ENCODE results near the gene EMP3. TPM values are rescaled to one million over a fixed set of nuclear protein-coding genes. Genes with fewer than 3 reads are reported as not detected.

EMP3 gene
- total RNA-seq, 4 donors from 2014 or later, result 22.2 to 52.5 (median 33.3) TPM

GRCh38 chr19:48340995-48341394 lies 15.6 kb downstream of the EMP3 start:
- WGBS, 2 donors, result 94 to 95% methylated on average over 11 of the region's 11 CpGs

GRCh38 chr19:48341515-48342413 lies 16.4 kb downstream of the EMP3 start:
- H3K27ac ChIP-seq, result no peak overlapping the region
- H3K27me3 ChIP-seq, result no peaks in the 10 kb centered on the region
- 92 to 93% methylated on average over 10 of the region's 10 CpGs for WGBS, 2 donors
- H3K9me3 ChIP-seq, result no peaks in the 10 kb centered on the region
- H3K4me1 ChIP-seq, result no peaks in the 10 kb centered on the region
- DNase-seq (ENCODE audit: low spot score in 2 of 2), result no peak
- H3K36me3 ChIP-seq, result peaks cover 0 to 51% (median 0%) of the 10 kb centered on the region in 3 donors
- H3K4me3 ChIP-seq, result no peak overlapping the region
- TF ChIP-seq CTCF (IDR thresholded peaks at IDR 0.05) (no peak), POLR2A (IDR thresholded peaks at IDR 0.05) (no peak), EP300 (IDR thresholded peaks at IDR 0.05) (no peak)

More at GRCh38 chr19:48340995-48341394, 15.6 kb downstream of the EMP3 start:
- Histone ChIP-seq H3K4me1 (no peaks in the 10 kb centered on the region), H3K27me3 (no peaks in the 10 kb centered on the region), H3K36me3 (peaks cover 0 to 51% (median 0%) of the 10 kb centered on the region in 3 donors), H3K4me3 (no peak overlapping the region), H3K9me3 (no peaks in the 10 kb centered on the region), H3K27ac (no peak overlapping the region)
- no peak for TF ChIP-seq POLR2A (IDR thresholded peaks at IDR 0.05)
- no peak for TF ChIP-seq EP300 (IDR thresholded peaks at IDR 0.05)
- TF ChIP-seq CTCF (IDR thresholded peaks at IDR 0.05), result no peak
- DNase-seq (ENCODE audit: low spot score in 2 of 2), result no peak

GRCh38 chr19:48342414-48342738 lies 17.0 kb downstream of the EMP3 start:
- DNase-seq (ENCODE audit: low spot score in 2 of 2), result no peak
- no peak overlapping the region for H3K4me3 ChIP-seq
- H3K27me3 ChIP-seq, result no peaks in the 10 kb centered on the region
- H3K9me3 ChIP-seq, result no peaks in the 10 kb centered on the region
- H3K27ac ChIP-seq, result no peak overlapping the region
- no peaks in the 10 kb centered on the region for H3K4me1 ChIP-seq
- WGBS, 2 donors, result 87 to 92% methylated on average over 20 of the region's 20 CpGs
- TF ChIP-seq POLR2A (IDR thresholded peaks at IDR 0.05), result no peak
- no peak for TF ChIP-seq CTCF (IDR thresholded peaks at IDR 0.05)
- peaks cover 0 to 46% (median 0%) of the 10 kb centered on the region in 3 donors for H3K36me3 ChIP-seq

- Histone ChIP-seq H3K9me3 (no peaks in the 10 kb centered on the region), H3K27ac (no peak overlapping the region)
- WGBS, 2 donors, result 90 to 94% methylated on average over 21 to 23 of the region's 23 CpGs
These were observed 17.6 kb downstream of the EMP3 start for GRCh38 chr19:48342841-48343540.

More at GRCh38 chr19:48342841-48343540, 17.6 kb downstream of the EMP3 start:
- H3K4me1 ChIP-seq, result no peaks in the 10 kb centered on the region
- H3K36me3 ChIP-seq, result peaks cover 0 to 40% (median 0%) of the 10 kb centered on the region in 3 donors
- TF ChIP-seq EP300 (IDR thresholded peaks at IDR 0.05) (no peak), POLR2A (IDR thresholded peaks at IDR 0.05) (no peak), CTCF (IDR thresholded peaks at IDR 0.05) (no peak)
- H3K4me3 ChIP-seq, result no peak overlapping the region
- no peak for DNase-seq (ENCODE audit: low spot score in 2 of 2)
- no peaks in the 10 kb centered on the region for H3K27me3 ChIP-seq
